B cell (primary cell): ENCODE data around the gene SLC6A16.

ENCODE experiments used
- EZH2 ChIP-seq: IDR thresholded peaks from 2 replicates; pipeline ENCODE4 v1.6.1; 2012; ENCODE audit warnings: borderline replicate concordance, low read depth, mild to moderate bottlenecking, moderate library complexity, low read length; ENCODE audit not compliant: insufficient read depth, poor library complexity, severe bottlenecking
- TF ChIP-seq, protein P1 (sequence below): fragments of 200-600 bp; IDR thresholded peaks from one replicate; pipeline ENCODE4 v1.8.0; 2022; ENCODE audit warnings: antibody characterized with exemption, mild to moderate bottlenecking

GRCh38 chr19:49301165-49301865, 23.7 kb downstream of the SLC6A16 start:
- no peak for TF ChIP-seq EZH2
- TF ChIP-seq, protein P1, sequence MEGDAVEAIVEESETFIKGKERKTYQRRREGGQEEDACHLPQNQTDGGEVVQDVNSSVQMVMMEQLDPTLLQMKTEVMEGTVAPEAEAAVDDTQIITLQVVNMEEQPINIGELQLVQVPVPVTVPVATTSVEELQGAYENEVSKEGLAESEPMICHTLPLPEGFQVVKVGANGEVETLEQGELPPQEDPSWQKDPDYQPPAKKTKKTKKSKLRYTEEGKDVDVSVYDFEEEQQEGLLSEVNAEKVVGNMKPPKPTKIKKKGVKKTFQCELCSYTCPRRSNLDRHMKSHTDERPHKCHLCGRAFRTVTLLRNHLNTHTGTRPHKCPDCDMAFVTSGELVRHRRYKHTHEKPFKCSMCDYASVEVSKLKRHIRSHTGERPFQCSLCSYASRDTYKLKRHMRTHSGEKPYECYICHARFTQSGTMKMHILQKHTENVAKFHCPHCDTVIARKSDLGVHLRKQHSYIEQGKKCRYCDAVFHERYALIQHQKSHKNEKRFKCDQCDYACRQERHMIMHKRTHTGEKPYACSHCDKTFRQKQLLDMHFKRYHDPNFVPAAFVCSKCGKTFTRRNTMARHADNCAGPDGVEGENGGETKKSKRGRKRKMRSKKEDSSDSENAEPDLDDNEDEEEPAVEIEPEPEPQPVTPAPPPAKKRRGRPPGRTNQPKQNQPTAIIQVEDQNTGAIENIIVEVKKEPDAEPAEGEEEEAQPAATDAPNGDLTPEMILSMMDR, result peak; percentile 90
